ENCODE measurements around the gene ASCC3.

Gene ASCC3

DNA sequence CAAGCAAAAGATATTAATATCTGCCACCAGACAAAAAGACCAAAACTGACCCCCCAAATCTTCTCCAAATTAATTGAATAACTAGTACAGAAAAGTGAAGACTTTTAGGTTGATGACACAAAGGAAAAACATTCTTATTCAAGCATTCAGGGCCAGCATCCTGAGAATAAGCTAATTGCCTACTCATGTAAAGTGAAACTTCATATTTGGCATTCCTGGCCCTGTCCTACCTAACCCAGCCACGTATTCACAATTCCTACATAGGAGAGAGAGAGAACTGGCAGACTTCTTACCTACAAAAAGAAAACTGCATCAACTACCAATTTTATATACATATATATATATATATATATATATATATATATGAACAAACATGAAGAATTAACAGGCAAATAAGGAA lies 4.9 kb upstream of the ASCC3 start:
- TF ChIP-seq, protein P1, sequence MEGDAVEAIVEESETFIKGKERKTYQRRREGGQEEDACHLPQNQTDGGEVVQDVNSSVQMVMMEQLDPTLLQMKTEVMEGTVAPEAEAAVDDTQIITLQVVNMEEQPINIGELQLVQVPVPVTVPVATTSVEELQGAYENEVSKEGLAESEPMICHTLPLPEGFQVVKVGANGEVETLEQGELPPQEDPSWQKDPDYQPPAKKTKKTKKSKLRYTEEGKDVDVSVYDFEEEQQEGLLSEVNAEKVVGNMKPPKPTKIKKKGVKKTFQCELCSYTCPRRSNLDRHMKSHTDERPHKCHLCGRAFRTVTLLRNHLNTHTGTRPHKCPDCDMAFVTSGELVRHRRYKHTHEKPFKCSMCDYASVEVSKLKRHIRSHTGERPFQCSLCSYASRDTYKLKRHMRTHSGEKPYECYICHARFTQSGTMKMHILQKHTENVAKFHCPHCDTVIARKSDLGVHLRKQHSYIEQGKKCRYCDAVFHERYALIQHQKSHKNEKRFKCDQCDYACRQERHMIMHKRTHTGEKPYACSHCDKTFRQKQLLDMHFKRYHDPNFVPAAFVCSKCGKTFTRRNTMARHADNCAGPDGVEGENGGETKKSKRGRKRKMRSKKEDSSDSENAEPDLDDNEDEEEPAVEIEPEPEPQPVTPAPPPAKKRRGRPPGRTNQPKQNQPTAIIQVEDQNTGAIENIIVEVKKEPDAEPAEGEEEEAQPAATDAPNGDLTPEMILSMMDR (IDR thresholded peaks at IDR 0.05; ENCODE audit: low read depth, low read length): no peak
- no peak overlapping the region for H3K4me3 ChIP-seq (ENCODE audit: low read depth, low read length)

DNA sequence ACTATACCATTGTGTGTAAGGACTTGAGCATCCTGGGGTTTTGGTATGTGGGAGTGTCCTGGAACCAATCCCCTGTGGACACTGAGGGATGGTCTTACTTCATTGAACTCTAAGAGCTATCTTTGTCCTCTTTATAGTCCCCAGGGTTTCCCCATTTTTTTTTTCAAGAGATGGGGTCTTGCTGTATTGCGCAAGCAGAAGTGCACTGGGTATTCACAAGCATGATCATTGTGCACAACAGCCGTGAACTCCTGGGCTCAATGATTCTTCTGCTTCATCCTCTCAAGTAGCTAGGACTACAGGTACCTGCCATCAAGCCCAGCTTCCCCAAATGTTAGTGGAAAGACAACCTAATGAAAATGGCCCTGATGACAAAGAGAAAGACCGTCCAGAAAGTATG lies 2.2 kb upstream of the ASCC3 start:
- TF ChIP-seq, protein P1 (IDR thresholded peaks at IDR 0.05; ENCODE audit: low read depth, low read length): no peak

DNA sequence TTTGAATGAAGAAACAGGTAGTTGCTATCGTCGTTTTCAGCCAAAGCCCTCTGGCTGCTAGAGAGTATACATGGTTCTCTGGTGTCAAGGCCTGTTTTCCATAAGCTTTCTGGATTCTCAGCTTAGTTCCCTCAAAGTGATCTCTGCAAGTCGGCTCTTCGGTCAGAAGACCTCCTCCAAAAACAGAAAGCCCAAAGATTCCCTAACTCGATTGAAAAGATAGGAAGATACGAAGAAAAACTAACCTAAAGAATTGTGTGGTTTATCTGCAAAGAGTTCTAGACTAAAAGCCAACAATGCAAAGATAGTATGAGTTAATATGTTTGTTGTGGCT lies 545 bp upstream of the ASCC3 start:
- H3K4me3 ChIP-seq (ENCODE audit: low read depth, low read length): peak overlapping the region; percentile 92
- TF ChIP-seq, protein P1 (IDR thresholded peaks at IDR 0.05; ENCODE audit: low read depth, low read length): no peak

More for the DNA sequence above, 2.2 kb upstream of the ASCC3 start:
- H3K4me3 ChIP-seq (ENCODE audit: low read depth, low read length): no peak overlapping the region

DNA sequence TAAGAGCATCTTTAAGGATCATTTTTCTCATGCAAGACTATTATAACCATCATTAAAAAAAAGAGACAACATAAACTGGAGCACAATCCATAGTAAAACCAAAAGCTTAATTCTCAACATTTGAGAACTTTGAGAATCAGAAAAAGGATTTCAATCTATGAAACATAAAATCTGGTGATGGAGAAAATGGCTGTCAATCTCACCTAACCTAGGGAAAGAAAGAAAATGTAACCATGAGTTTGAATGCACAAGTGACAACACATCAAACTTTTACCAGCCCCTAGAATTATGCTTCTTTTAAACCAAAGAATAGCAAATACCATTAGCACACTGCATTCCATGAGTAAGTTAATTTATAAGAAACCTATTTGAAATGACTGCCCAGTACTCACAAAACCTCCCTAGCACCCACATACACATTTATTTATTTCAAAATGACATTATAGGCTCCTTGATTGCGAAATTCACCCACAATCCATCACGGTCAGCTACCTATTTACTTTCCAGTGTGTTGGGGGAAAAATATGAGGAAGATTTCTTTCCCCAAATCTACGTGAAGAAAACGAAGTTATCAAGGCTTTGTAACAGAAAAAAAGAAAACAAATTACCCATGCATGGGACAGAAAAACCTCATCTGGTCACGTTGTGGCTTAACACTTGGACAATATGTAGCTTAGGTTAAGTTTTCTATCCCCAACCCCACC lies 828 bp downstream of the ASCC3 start:
- H3K4me3 ChIP-seq (ENCODE audit: low read depth, low read length): peak overlapping the region; percentile 92
- TF ChIP-seq, protein P1 (IDR thresholded peaks at IDR 0.05; ENCODE audit: low read depth, low read length): no peak

DNA sequence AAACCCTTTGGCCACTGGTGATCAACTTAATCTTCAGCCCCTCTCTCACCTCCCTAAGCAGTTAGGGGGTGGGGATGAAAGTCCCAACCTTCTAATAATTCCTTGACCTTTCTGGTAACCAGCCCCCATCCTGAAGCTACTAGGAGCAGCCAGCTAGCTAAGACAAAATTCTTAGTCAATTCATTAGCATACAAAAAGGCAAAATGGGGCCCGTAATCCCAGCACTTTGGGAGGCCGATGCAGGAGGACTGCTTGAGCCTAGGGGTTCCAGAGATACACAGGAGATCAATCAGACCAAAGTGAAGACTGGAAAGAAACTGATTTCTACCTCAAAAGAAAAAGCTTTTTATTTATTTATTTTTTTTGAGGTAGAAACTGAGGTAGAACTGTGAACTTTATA lies 1.8 kb downstream of the ASCC3 start:
- H3K4me3 ChIP-seq (ENCODE audit: low read depth, low read length): peak overlapping the region; percentile 92
- TF ChIP-seq, protein P1 (IDR thresholded peaks at IDR 0.05; ENCODE audit: low read depth, low read length): no peak

DNA sequence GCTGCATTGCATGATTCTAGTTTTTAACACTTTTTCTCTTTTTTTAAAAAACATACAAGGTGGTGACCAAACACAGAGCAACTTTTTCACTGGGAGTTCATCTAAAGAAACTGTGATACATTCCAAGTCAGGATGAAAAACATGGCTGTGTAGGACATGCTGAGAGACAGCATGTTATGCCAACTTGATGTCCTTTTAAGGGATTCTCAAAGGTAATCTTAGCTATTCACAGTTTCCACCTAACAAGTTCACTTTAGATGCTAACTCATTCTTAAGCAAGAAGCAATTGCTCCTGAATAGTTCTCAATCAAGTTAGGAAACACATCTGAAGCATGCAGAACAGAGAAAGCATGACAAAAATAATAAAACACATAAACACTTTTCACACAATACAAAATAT lies 3.3 kb downstream of the ASCC3 start:
- TF ChIP-seq, protein P1 (IDR thresholded peaks at IDR 0.05; ENCODE audit: low read depth, low read length): no peak

DNA sequence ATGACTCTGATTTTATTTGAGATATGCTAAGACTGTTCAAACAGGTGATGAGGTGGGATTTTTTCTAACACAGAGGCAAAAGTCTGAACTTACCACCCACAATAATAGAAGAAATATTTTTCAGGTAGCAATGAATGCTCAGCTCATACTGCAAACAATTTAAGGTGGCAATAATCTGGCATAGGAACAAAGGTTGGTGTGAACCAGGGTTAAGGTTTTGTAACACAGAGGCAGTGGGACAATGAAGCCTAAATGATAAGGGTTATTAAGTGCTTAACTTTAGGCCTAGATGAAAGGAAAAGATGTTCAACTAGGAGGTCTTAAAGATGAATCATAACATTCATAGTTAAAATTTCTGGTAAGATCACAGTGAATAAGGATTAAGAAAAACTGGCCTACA lies 4.9 kb downstream of the ASCC3 start:
- no peak overlapping the region for H3K4me3 ChIP-seq (ENCODE audit: low read depth, low read length)

More for the DNA sequence above, 3.3 kb downstream of the ASCC3 start:
- no peak overlapping the region for H3K4me3 ChIP-seq (ENCODE audit: low read depth, low read length)

More for the DNA sequence above, 4.9 kb downstream of the ASCC3 start:
- TF ChIP-seq, protein P1 (IDR thresholded peaks at IDR 0.05; ENCODE audit: low read depth, low read length): no peak

Data from WI38 (cell line).